GM18508 (cell line): ENCODE data around the gene RIPK4.

ENCODE experiments used
- ATAC-seq: cut with Tn5 transposase; IDR thresholded peaks from one replicate; pipeline ENCODE4 v1.9.1; 2021; ENCODE audit warnings: moderate number of reproducible peaks; ENCODE audit not compliant: insufficient read depth, unreplicated experiment

RIPK4 gene

DNA sequence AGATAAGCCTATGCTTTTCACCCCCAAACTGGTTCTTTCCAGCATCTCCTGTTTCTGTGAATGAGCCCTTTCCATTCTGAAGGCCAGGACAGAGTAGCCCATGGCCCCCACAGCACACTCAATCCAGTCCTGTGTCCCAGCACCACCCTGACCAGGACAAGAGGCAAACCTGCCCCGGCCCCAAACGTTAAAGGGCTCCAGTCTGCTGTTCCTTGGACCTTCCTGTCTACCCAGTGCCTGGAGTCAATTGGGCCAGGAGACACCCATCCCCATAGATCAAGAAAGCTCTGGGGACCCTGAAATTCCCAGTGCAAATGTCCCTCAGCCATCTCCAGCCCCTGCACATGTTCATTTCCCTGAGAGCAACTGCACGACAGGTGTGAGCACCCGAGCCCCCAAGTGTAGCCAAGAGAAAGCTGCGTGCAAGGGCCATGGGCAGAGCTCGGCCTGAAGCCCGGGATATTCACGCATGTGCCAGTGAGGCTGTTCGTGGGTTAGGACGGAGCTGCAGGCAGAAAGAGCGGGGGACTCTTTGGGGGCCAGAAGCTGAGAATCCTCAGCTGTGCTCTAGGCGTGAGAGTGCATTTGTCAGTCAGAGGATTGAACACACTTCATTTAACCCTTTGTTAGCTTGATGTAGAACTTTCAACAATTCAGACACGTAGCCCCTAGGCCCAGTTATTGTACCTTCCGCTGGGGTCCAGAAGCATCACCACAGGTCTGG, 4.2 kb upstream of the RIPK4 start:
- no peak for ATAC-seq

DNA sequence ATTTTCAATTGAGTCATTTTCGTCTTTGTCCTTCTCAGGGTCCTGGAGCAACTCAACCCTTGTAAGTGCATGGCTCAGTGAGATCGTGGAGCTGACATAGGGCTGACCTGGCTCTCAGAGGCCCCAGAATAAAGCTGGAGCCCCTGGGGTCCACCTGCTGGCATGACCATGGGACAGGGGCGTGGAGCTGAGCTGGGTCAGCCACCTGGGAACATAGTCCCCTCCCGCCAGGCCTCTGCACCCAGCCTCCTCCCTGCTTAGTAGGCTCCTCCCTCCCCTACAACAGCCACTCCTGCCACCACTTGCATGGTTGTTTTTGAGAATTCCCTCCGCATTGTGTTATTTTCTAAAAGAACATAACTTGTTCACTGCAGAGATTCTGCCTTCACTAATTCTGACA, 3.1 kb upstream of the RIPK4 start:
- ATAC-seq = no peak

DNA sequence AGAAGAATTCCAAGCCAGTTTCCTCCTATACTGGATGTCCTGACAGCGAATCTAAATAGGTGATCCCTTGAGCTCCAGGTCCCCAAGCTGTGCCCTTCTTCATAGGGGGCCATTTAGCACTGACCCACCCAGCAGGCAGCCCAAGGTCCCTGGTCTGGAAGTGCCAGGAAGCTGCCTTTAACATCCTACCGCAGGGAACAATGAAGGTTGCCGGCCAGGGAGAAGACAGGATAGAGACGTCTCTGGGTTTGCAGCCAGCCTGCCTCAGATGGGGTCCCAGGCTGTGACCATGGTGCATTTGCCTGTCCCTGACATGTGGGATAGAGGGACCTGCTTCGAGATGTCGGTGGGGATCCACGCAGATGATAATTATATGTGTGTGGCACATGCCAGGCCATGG, 2.7 kb upstream of the RIPK4 start:
- ATAC-seq = no peak

DNA sequence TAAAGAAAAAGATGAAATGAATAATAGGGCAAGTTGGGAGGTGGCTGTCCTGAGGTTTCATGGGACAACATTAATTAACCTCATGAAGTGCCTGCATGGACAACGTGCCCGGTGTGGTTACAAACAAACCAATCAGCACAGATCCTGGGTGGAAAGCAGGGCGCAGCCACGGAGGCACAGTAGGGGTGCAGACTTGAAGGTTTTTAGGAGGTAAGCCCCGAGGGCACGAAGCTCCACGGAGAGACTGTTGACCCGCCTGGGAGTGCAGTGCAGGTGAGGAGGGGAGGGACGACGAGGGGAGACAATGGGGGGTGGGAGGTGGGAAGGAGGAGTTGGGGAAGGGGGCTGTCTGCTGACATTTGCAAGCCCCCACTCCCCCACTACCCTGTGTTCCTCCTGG, 2.3 kb upstream of the RIPK4 start:
- no peak for ATAC-seq

DNA sequence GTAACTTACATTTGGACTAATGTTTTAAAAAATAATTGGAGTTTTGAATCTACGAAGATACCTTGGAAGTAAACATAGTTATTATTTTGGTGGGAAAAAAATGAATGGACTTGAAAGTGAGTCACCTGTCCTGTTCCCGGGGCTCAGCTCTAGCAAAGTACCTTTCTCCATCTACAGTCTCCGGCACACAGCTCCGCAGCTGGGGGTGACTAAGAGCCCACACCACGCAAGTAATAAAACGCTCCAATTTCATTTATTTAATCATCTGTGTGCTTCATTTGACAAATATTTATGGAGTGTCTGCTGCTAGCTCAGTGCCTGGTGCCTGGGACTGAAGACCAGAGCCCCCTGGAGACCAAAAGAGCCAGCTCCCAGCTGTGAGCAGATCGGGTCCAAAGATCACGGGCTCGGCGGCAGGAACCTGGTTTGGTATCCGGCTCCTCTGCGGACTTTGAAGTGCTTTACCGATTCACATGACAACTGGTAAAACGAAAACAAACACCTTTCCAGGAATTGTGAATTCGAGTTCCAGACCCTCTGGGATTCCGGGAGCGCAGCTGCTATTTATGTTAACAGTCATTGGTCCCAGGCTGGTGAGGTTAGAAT, 1.7 kb upstream of the RIPK4 start:
- no peak for ATAC-seq

DNA sequence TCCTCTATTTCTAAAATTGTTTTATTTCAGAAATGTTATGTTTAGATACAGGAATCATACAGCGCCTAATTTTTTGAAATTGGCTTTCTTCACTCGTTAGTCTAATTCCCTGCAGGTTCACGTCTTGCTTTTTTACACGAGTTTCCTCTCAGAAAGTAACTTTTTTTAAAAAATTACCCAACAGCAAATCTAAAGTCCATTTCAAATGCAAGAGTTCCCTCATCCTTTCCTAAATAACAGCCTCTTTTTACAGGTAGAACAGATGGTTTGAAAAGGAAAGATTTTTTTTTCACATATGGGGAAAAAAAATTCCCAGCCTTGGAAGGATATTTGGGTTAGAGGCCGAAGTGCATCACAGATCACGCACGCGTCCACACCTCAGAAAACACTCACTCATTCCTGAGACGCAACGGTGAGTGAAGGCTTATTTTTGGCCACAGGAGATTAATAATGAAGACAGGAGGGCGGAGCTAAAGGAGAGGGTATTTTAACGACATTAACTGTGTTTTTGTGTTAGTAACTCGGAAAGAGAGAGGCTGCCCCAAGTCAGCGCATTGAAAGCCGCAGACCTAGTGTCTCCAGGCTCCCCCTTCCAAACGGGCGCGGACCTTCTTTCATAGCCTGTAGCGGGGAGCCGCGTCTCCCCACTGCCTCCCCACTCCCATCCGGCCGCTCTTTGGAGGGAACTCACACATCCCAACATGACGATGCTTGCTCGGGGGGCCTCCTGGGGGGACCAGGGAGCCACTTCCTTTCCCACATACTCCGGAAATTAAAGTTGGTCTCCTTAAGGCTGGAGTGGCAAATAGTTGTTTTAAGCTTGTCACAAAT, 969 bp upstream of the RIPK4 start:
- no peak for ATAC-seq

DNA sequence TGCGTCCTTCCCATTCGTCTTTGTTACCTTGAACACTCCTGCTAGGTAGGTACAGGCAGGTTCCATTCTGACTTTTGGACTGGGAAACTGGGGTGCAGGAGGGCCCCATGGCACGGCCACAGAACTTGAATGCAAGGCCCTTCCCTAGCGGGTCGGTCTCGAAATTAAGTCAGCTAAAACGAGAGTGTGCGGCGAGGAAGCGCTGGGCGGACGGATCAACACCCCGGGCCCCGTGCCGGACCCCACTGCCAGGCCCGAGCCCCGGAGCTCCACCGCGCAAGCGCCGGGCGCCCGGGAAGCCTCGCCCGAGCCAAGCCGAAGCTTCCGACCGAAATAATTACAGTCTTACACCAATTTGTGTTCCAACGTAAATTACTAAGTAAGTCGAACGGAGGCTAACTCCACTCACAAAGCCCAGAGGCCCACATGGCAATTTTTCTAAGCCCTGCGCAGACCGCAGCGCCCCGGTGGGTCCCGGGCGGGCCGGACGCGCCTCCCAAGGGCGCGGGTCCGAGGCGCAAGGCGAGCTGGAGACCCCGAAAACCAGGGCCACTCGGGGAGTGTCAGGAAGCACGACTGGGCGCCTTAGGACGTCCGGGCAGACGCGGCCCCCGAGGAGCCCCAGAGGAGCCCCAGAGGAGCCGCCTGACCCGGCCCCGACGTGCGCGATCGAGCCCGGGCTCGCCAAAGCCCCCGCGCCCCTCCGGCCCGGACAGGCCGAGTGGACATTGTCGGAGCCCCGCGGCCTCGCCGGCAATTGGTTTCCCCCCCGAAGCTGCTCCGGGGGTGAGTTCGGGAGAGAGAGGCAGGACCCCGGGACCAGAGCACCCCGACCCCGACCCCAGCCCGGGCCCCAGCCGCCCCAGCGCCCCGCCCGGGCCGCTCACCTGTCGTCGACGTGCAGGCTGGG, 624 bp downstream of the RIPK4 start:
- no peak for ATAC-seq

DNA sequence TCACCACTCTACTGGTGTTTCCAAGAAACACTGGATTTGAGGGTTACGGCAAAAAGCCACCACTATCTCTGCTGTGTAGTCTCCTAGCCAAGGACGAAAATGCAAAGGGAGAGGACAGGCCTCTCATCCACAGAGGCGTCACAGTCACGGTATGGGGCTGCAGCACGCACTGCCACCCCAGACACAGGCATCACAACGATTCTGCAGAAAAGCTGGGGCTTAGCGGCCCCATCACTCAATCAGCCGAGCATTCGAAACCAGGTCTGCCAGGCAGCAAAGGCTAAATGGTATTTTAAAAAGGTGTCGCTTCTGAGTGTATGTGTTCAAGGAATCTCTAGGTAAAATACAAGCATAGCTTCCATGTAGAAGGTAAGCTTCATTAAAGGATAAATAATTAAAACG, 1.4 kb downstream of the RIPK4 start:
- ATAC-seq = no peak

DNA sequence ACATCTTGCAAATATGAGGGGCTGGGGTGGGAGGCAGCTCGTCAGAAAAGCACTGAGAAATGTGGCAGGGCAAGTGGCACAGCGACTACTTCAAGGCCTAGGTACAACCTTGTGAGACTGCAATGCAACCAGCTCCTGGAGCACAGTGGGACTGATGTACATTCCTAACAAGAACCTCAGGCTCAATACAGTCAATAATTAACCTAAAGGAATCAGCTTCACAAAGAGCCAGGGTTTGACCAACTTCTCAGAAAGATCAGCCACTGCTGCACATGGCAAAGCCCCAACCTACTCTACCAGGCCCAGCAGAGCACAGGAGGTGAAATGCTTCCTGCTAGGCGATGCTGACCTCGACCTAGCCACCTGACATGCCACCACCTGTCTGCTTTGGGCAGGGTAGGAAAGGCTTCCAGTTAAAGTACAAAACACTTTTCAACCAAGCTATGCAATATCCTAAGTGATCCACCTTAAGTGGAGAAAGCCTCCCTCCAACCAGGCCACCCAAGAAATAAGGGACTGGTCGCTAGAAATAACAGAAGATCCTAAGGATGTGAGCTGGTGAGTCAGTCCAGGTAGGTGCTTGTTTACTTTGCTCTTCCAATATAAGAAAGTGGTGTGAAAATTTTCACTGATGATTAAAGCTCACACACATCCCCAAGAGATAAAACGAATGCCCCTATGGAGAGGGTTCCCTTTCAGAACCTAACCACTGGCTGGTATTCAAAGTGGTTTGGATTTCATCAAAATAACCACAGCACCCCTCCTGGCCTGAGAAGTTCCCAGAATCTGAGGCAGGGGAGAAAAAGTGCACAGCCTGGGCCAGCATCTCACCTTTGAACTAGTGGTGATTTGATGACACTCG, 2.1 kb downstream of the RIPK4 start:
- ATAC-seq = no peak

DNA sequence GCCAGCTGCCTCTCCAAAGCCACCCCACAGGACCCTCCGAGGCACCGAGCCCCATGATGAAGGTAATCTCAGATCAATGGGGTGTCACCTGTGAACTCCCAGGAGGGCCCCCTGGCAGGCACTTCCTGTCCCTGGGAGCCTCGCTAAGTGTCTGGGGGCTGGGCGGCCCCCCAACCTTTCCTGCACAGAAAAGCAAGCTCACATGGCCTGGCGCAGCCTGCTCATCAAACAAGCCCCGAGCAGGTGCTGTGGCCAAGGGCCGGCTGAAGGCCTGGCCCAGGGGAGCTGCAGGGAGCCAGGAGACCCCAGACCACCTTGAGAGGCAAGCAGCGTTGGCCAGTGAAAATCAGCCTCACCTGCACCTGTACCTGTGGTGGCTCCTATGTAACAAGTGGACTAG, 2.9 kb downstream of the RIPK4 start:
- no peak for ATAC-seq

DNA sequence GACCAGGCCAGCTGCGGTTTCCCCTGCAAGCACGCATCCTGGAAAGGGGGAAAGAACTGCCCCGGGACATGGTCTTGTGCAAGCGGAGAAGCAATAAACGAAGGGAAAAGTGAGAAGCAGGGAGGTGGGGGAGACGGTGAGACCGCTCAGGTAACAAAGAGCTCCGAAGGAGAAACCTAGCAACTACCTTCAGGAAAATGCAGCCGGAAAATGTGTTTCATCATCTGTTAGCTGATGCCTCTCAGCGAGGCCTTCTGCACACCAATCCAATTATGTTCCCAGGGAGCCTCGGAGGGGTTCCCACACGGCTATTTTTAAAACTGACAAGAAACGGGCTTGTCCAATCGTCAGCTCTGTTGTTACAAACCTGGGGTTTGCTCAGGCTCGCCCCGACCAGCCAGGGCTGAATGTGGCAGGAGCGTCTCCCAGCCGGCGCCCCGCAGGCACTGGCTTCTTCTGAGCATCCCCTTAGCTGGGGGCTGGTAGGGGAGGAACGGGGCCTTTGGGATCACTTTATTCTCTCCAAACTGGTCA, 3.4 kb downstream of the RIPK4 start:
- ATAC-seq = no peak

DNA sequence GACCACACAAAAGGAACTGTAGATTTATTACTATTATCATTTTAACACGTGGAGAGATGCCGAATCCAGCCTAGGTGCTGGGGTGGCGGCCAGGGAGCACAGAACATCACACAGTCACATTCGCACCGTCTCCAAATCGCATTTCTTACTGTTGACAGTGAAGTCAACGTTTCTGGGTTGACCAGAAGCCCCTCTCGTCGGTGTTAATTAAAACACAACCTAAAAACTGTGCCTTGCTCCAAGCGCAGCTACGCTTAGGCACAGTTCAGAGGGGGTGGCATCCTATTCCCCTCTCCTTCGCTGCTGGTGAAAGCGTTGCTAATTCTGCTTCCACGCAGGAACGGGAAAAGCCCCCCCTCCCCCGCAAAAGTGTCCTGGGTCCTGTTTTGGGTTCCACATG, 4.1 kb downstream of the RIPK4 start:
- ATAC-seq = no peak

DNA sequence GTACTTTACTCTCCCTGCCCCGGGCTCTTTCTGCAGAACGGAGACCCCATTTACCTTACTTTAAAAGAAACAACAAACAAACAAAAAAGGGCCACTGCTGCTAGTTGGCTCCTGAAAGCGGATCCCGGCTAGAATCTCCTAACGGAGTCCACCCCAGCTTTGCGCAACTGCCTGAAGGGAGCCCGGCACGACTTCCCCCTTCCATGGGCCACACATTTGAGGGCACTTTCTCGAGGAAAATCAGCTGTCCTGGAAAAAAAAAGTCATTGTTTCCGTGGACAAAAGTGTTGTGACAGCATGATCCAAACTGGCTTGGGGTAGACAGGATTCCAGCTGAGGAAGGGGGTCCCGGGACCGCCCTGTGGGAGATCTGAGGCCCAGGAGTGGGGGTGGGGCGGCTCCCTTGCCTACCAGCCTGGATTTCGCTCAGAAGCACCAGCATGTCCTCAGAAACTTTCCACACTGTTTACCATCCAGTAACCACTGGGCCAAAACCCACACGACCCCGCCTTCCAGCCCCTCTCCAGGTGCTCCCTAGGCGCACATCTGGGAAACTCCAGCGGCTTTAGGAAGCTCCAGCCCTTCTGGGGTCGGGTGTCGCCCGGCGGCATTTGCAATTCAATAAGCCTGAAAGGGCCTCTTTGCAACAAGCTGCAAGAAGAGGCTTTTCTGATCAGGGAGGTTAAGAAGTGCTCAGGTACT, 4.8 kb downstream of the RIPK4 start:
- no peak for ATAC-seq

DNA sequence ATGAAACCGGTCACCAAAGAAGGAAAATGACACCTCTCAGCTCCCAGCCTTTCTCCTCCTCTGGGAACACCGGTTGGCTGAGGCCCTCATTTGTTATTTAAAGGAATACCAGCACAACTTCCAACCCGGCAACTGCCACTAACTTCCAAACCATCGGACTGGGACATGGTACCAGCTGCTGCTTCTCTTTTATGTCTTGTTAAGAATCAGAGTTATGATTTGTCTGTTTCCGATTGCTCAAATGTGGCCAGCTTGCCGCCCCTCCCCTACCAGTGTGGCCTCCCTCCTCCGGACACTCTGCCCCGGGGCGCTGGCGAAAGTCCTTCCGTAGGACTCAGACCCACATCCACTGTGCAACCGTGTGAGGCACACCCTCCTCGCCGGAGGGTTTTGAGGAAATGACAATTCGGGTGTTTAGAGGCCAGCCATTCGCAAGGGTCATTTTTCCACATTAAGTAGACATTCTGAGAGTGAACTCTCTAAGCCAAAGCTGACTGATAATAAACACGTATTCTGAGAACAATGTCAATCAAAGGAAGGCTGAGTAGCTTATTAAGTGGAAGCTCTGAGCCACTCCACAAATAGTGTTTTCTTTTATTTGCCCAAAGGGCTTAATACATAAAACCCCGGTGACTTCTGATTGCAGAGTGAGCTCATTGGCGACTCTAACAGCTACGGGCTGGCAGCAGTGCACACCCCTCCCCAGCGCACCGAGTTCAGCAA, 5.5 kb downstream of the RIPK4 start:
- ATAC-seq = no peak

DNA sequence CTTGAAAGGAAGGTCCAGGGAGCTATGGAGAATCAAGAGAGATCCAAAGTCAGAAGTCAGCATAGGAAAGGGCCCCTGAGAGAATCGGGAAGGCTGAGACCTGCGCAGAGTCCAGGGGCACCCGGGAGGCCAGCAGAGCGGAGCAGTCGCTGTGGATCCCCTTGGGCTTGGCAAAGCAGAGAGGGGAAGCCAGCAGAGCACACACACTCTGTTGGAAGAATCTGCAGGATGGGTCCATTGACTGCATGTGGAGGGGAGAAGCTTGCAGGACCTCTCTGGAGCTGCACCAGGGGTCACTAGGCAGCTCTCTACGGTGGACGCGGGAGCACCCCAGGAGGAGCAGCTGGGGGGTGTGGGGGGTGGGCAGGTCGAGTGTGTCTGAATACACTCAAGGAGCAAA, 6.4 kb downstream of the RIPK4 start:
- no peak for ATAC-seq

DNA sequence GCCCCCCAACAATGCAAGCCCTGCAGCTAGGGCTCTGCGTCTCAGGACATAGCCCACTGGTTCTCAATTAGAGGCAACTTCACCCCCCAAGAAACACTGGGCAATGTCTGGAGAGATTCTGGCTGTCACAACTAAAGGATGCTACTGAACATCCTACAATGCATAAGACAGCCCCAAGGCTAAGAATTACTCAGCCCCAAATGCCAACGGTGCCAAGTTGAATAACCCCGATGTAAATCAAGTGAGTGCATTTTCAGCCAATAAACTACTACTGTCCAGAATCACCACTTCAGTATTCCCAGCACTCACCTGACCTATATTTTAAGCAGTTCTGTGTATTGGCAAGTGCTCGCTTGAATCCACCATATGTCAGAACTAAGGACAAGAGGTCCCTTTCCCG, 6.9 kb downstream of the RIPK4 start:
- ATAC-seq = no peak

DNA sequence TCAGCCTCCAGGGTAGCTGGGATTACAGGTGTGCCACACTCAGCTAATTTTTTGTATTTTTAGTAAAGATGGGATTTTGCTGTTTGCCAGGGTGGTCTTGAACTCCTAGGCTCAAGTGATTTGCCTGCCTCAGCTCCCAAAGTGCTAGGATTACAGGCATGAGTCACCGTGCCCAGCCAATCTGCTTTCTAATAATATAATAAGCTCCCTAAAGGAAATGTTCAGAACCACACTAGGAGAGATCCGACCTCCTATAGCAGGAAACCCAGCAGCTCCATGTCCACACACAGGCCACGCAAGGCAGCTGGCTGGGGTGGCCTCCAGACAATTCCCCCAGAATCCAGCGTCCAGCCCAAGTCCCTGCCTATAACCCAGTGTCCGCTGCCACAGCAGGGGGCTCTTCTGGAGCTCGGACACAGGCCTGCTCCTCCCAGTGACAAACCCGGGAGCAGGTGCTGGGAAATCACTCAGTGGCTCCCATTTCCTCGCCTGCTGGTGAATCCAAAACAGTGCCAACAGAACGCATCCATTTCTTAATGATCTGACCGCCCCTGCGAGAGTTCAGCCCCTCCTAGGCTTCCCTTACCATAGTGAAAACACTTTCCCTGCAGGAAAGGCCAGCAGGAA, 7.5 kb downstream of the RIPK4 start:
- ATAC-seq = no peak

DNA sequence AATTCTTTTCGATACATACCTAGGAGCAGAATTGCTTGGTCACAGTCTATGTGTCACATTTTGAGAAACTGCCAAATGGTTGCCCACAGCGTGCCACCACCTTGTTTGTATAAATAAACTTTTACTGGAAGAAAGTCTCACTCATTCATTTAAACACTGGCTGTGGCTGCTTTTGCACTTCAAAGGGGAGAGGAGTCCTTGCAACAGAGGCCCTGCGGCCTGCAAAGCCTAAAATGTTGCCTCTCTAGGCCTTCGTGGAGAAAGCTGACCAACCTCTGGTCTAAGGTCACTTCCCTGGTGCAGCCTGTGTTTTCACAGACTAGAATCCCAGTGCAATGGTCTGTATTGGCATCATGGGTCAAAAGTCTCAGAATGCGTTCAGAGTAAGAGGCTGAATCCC, 8.3 kb downstream of the RIPK4 start:
- no peak for ATAC-seq
